SU-DHL-6 (cell line): ENCODE data around the gene GALNT14.

Experiments
- H2AFZ ChIP-seq: fragments of 200-600 bp; sonication (generic); 2 replicates; pipeline ENCODE4 v1.6.1; 2014; ENCODE audit warnings: low read depth, mild to moderate bottlenecking, moderate library complexity, mixed read lengths, antibody characterized with exemption, low read length; ENCODE audit not compliant: severe bottlenecking
- H3F3A ChIP-seq: fragments of 200-600 bp; shearing (Covaris generic); 2 replicates; pipeline ENCODE4 v1.6.0; 2016; ENCODE audit warnings: antibody characterized with exemption, mild to moderate bottlenecking; ENCODE audit not compliant: insufficient read depth
- H3K27ac ChIP-seq: fragments of 200-600 bp; sonication (generic); 2 replicates; pipeline ENCODE4 v1.5.1; 2016; ENCODE audit warnings: low read depth, mild to moderate bottlenecking, low read length, moderate library complexity, mixed read lengths
- H3K27me3 ChIP-seq: fragments of 200-600 bp; sonication (generic), shearing (Covaris generic); 2 replicates; pipeline ENCODE4 v1.6.0; 2014; ENCODE audit warnings: mild to moderate bottlenecking, low read length
- H3K36me3 ChIP-seq: fragments of 200-600 bp; sonication (generic); 2 replicates; pipeline ENCODE4 v1.6.1; 2014; ENCODE audit warnings: mild to moderate bottlenecking, low read length, mixed read lengths
- H3K4me2 ChIP-seq: fragments of 300-600, 200-600 bp; shearing (Covaris generic), sonication (generic); 2 replicates; pipeline ENCODE4 v1.6.0; 2014; ENCODE audit warnings: low read length, low read depth, mild to moderate bottlenecking; ENCODE audit not compliant: poor library complexity, severe bottlenecking
- H3K4me3 ChIP-seq: fragments of 200-600 bp; sonication (generic); 2 replicates; pipeline ENCODE4 v1.5.1; 2014; ENCODE audit warnings: antibody characterized with exemption, low read length, mild to moderate bottlenecking, mixed read lengths; ENCODE audit not compliant: insufficient read depth, poor library complexity, severe bottlenecking
- H3K79me2 ChIP-seq: fragments of 200-600 bp; sonication (generic); 2 replicates; pipeline ENCODE4 v1.6.1; 2014; ENCODE audit warnings: mild to moderate bottlenecking, low read length, moderate library complexity; ENCODE audit not compliant: insufficient read depth
- H3K9ac ChIP-seq: fragments of 200-600 bp; sonication (generic); 2 replicates; pipeline ENCODE4 v1.7.0; 2014; ENCODE audit warnings: mild to moderate bottlenecking, low read length
- H3K9me2 ChIP-seq: fragments of 200-600 bp; sonication (generic); replicated peaks from 2 replicates; pipeline ENCODE4 v1.6.1; 2014; ENCODE audit warnings: low read length; ENCODE audit not compliant: insufficient read depth
- H3K9me3 ChIP-seq: fragments of 200-600 bp; sonication (generic); 2 replicates; pipeline ENCODE4 v1.6.1; 2014; ENCODE audit warnings: low read length, mixed read lengths; ENCODE audit not compliant: insufficient read depth
- H4K20me1 ChIP-seq: fragments of 200-600 bp; sonication (generic); 2 replicates; pipeline ENCODE4 v1.6.1; 2014; ENCODE audit warnings: low read depth, mild to moderate bottlenecking, antibody characterized with exemption, low read length, moderate library complexity, mixed read lengths
- CTCF ChIP-seq: fragments of 200-600 bp; sonication (generic); IDR thresholded peaks from one replicate; pipeline ENCODE4 v1.5.1; 2017; ENCODE audit warnings: antibody characterized with exemption, mild to moderate bottlenecking, low read length, moderate library complexity; ENCODE audit not compliant: insufficient read depth, poor library complexity, severe bottlenecking
- EZH2phosphoT487 ChIP-seq: fragments of 200-600 bp; sonication (generic), shearing (Covaris generic); conservative IDR thresholded peaks from 2 replicates; pipeline ENCODE4 v1.6.1; 2018; ENCODE audit warnings: mild to moderate bottlenecking, antibody characterized with exemption, low read length, moderate library complexity, mixed read lengths

The GALNT14 gene

GRCh38 chr2:30978044-30978443, 160.2 kb downstream of the GALNT14 start:
- H4K20me1 ChIP-seq, result no peaks in the 10 kb centered on the region
- TF ChIP-seq EZH2phosphoT487, result no peak
- TF ChIP-seq CTCF, result no peak
- H3K27ac ChIP-seq, result no peak overlapping the region
- H3K4me2 ChIP-seq, result no peak overlapping the region
- H3F3A ChIP-seq, result no peaks in the 10 kb centered on the region
- H3K9me2 ChIP-seq, result no peaks in the 10 kb centered on the region
- no peak overlapping the region for H3K9ac ChIP-seq
- H3K79me2 ChIP-seq, result no peaks in the 10 kb centered on the region
- H3K4me3 ChIP-seq, result no peak overlapping the region
- H3K9me3 ChIP-seq, result no peaks in the 10 kb centered on the region
- no peaks in the 10 kb centered on the region for H3K36me3 ChIP-seq
- no peaks in the 10 kb centered on the region for H3K27me3 ChIP-seq
- H2AFZ ChIP-seq, result no peak overlapping the region

DNA sequence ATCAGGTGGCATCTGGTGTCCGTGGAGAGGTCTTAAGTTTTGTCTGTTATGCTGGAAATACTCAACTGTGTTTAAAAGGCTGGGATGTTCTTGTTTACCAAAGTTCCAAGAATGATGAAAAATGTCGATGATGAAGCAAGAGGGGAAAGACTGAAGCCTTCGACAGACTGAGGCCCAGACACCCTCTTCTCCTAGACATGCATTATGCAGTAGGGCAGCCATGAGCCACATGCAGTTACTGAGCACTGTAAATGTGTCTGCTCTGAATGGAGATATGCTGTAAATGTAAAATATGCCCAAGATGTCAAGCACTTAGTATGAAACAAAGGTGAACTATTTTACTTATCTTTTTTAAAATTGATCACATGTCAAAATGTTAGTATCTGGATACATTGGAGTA, 163.1 kb downstream of the GALNT14 start:
- Histone ChIP-seq H3K9ac (no peak overlapping the region), H2AFZ (no peak overlapping the region), H3K27me3 (no peaks in the 10 kb centered on the region), H3K4me2 (no peak overlapping the region), H4K20me1 (no peaks in the 10 kb centered on the region), H3K9me2 (no peaks in the 10 kb centered on the region), H3F3A (no peaks in the 10 kb centered on the region), H3K27ac (no peak overlapping the region), H3K4me3 (no peak overlapping the region), H3K79me2 (no peaks in the 10 kb centered on the region), H3K36me3 (no peaks in the 10 kb centered on the region), H3K9me3 (no peaks in the 10 kb centered on the region)
- TF ChIP-seq EZH2phosphoT487, result no peak
- no peak for TF ChIP-seq CTCF

- Histone ChIP-seq H3K9ac (no peak overlapping the region), H3K4me3 (no peak overlapping the region), H3K36me3 (no peaks in the 10 kb centered on the region), H3F3A (no peaks in the 10 kb centered on the region), H3K9me2 (no peaks in the 10 kb centered on the region), H3K27me3 (no peaks in the 10 kb centered on the region), H4K20me1 (no peaks in the 10 kb centered on the region), H2AFZ (no peak overlapping the region), H3K9me3 (no peaks in the 10 kb centered on the region), H3K4me2 (no peak overlapping the region), H3K27ac (no peak overlapping the region), H3K79me2 (no peaks in the 10 kb centered on the region)
- TF ChIP-seq EZH2phosphoT487 (no peak), CTCF (no peak)
Measured at GRCh38 chr2:30974554-30974953, 163.7 kb downstream of the GALNT14 start.
